CD4-positive, alpha-beta T cell (primary cell): ENCODE results near the gene ZEB2. TPM values are rescaled to one million over a fixed set of nuclear protein-coding genes. Genes with fewer than 3 reads are reported as not detected.

Experiments
- ATAC-seq: fragments of 200-7000 bp; cut with Tn5 transposase; one replicate; pipeline ENCODE4 v1.10.0; 2022; ENCODE audit warnings: mild to moderate bottlenecking; ENCODE audit not compliant: poor library complexity
- CTCF ChIA-PET: fragments of 350-600 bp; sonication (Branson Sonifier 250); formaldehyde crosslinking; loops from one replicate; lab custom pipeline; 2021; ENCODE audit warnings: antibody characterized with exemption, inconsistent platforms; lab: Charles Lee
- POLR2A ChIA-PET: fragments of 350-600 bp; sonication (Branson Sonifier 250); formaldehyde crosslinking; loops from one replicate; lab custom pipeline; 2021; ENCODE audit warnings: antibody characterized with exemption, inconsistent platforms; lab: Charles Lee
- DNase-seq, 14 experiments: peaks; one replicate each; pipeline ENCODE4 v3.0.0-alpha.2; 2013 to 2020; ENCODE audit warnings: mixed read lengths in 2 of 14
- H3K27ac ChIP-seq, 2 donors: one replicate each; pipeline versions ENCODE4 v1.5.1 to v1.7.0; 2013; ENCODE audit warnings: low read length in 2 of 2, low read depth in 1 of 2, mild to moderate bottlenecking in 1 of 2
- H3K27me3 ChIP-seq, 2 experiments: 1 replicate in 1 of 2; 2 replicates in 1 of 2; pipeline versions ENCODE4 v1.6.1 to v1.7.0; 2013; ENCODE audit warnings: low read length in 2 of 2, control low read depth in 1 of 2, mild to moderate bottlenecking in 1 of 2, moderate library complexity in 1 of 2; ENCODE audit not compliant: insufficient read depth in 2 of 2, control insufficient read depth in 1 of 2
- H3K36me3 ChIP-seq: one replicate; pipeline ENCODE4 v1.6.1; 2013; ENCODE audit warnings: low read length, control low read depth; ENCODE audit not compliant: insufficient read depth
- H3K4me1 ChIP-seq: one replicate; pipeline ENCODE4 v1.6.1; 2013; ENCODE audit warnings: low read length, control low read depth; ENCODE audit not compliant: insufficient read depth
- H3K4me3 ChIP-seq: one replicate; pipeline ENCODE4 v1.5.1; 2013; ENCODE audit warnings: mild to moderate bottlenecking, low read length, moderate library complexity
- H3K9me3 ChIP-seq, 2 experiments: 1 replicate in 1 of 2; 2 replicates in 1 of 2; pipeline versions ENCODE4 v1.6.1 to v1.7.0; 2013; ENCODE audit warnings: low read length in 2 of 2, mild to moderate bottlenecking in 2 of 2, control low read depth in 1 of 2, moderate library complexity in 1 of 2; ENCODE audit not compliant: control insufficient read depth in 1 of 2, insufficient read depth in 1 of 2
- H3K27ac Mint-ChIP-seq: one replicate; pipeline ENCODE4 v1.8.0; 2020; ENCODE audit warnings: mixed read lengths
- H3K27me3 Mint-ChIP-seq: one replicate; pipeline ENCODE4 v1.8.0; 2021; ENCODE audit warnings: mixed read lengths
- H3K36me3 Mint-ChIP-seq: one replicate; pipeline ENCODE4 v1.8.0; 2021; ENCODE audit warnings: low read depth, mixed read lengths
- H3K4me1 Mint-ChIP-seq: one replicate; pipeline ENCODE4 v1.8.0; 2021; ENCODE audit warnings: low read depth, mixed read lengths
- H3K4me3 Mint-ChIP-seq: one replicate; pipeline ENCODE4 v1.8.0; 2020; ENCODE audit warnings: mild to moderate bottlenecking, mixed read lengths
- H3K9me3 Mint-ChIP-seq: one replicate; pipeline ENCODE4 v1.8.0; 2020; ENCODE audit warnings: mixed read lengths
- CTCF ChIP-seq: fragments of 200-600 bp; IDR thresholded peaks from one replicate; pipeline ENCODE4 v1.8.0; 2022; ENCODE audit warnings: antibody characterized with exemption, mild to moderate bottlenecking
- intact Hi-C, 2 experiments: fragments of 100-400 bp; cut with DNase I in 1 of 2; cut with micrococcal nuclease in 1 of 2; formaldehyde crosslinking; loops; one replicate each; pipeline versions ENCODE4 v1.15.1 to v1.9.0; 2023 to 2025; cut with DNase I, micrococcal nuclease
- total RNA-seq, 174 experiments: library from RNA in 2 of 174; stranded (reverse) in 2 of 174; gene quantifications; one replicate each; pipeline ENCODE4 v1.2.3 and lab custom pipeline; 2021 to 2026

Gene ZEB2
- total RNA-seq, 2 experiments from 2014 or later: 12.3 to 13.4 TPM

- Histone ChIP-seq H3K36me3 (no peaks in the 10 kb centered on the region), H3K27ac (no peak overlapping the region), H3K9me3 (no peaks in the 10 kb centered on the region), H3K4me1 (no peaks in the 10 kb centered on the region), H3K27me3 (no peaks in the 10 kb centered on the region), H3K4me3 (no peak overlapping the region)
- POLR2A ChIA-PET: no interaction called here
- DNase-seq (no peak), ATAC-seq (no peak)
- Mint-ChIP-seq H3K36me3 (no peaks in the 10 kb centered on the region), H3K27me3 (peaks cover 6% of the 10 kb centered on the region), H3K9me3 (no peaks in the 10 kb centered on the region), H3K4me3 (no peak overlapping the region), H3K4me1 (no peaks in the 10 kb centered on the region), H3K27ac (no peak overlapping the region)
- intact Hi-C loops: no loop called here
- TF ChIP-seq CTCF: no peak
- CTCF ChIA-PET: no interaction called here
These were observed 28.2 kb upstream of the ZEB2 start for GRCh38 chr2:144548088-144548487.

GRCh38 chr2:144547494-144547893, 27.6 kb upstream of the ZEB2 start:
- H3K9me3 ChIP-seq: no peaks in the 10 kb centered on the region
- Mint-ChIP-seq H3K9me3 (no peaks in the 10 kb centered on the region), H3K27me3 (peaks cover 6% of the 10 kb centered on the region), H3K27ac (no peak overlapping the region), H3K4me3 (no peak overlapping the region), H3K4me1 (no peaks in the 10 kb centered on the region), H3K36me3 (no peaks in the 10 kb centered on the region)
- no peak for TF ChIP-seq CTCF
- no peak for ATAC-seq
- H3K27ac ChIP-seq: no peak overlapping the region
- H3K36me3 ChIP-seq: no peaks in the 10 kb centered on the region
- no peak for DNase-seq
- intact Hi-C loops: no loop called here
- POLR2A ChIA-PET: no interaction called here
- CTCF ChIA-PET: no interaction called here
- H3K4me3 ChIP-seq: no peak overlapping the region
- no peaks in the 10 kb centered on the region for H3K4me1 ChIP-seq
- no peaks in the 10 kb centered on the region for H3K27me3 ChIP-seq

- Mint-ChIP-seq H3K27ac (no peak overlapping the region), H3K36me3 (no peaks in the 10 kb centered on the region), H3K27me3 (peaks cover 6% of the 10 kb centered on the region), H3K4me1 (no peaks in the 10 kb centered on the region), H3K9me3 (no peaks in the 10 kb centered on the region), H3K4me3 (no peak overlapping the region)
- no peak for ATAC-seq
- no peak for DNase-seq
- ChIA-PET CTCF (no interaction called here), POLR2A (no interaction called here)
- intact Hi-C loops: no loop called here
- no peak overlapping the region for H3K4me3 ChIP-seq
- H3K27ac ChIP-seq: no peak overlapping the region
- H3K4me1 ChIP-seq: no peaks in the 10 kb centered on the region
- TF ChIP-seq CTCF: no peak
- no peaks in the 10 kb centered on the region for H3K36me3 ChIP-seq
- H3K27me3 ChIP-seq: no peaks in the 10 kb centered on the region
- H3K9me3 ChIP-seq: no peaks in the 10 kb centered on the region
These were observed 27.0 kb upstream of the ZEB2 start for GRCh38 chr2:144546933-144547332.
